Neural cell (in vitro differentiated cells): ENCODE results near the gene MEF2D.

Source experiments
- EZH2 ChIP-seq: fragments of 200-600, 300-800 bp; shearing (Covaris generic), sonication (generic); IDR thresholded peaks from 2 replicates; pipeline ENCODE4 v1.6.1; 2014; ENCODE audit warnings: antibody characterized with exemption, low read length, borderline replicate concordance, mild to moderate bottlenecking; ENCODE audit not compliant: insufficient read depth, poor library complexity, severe bottlenecking
- MXI1 ChIP-seq: fragments of 450-650 bp; conservative IDR thresholded peaks from 2 replicates; pipeline ENCODE4 v1.6.1; 2014; ENCODE audit warnings: antibody characterized with exemption, mild to moderate bottlenecking; ENCODE audit not compliant: poor library complexity, severe bottlenecking
- POLR2AphosphoS5 ChIP-seq: IDR thresholded peaks from 2 replicates; pipeline ENCODE4 v1.6.1; 2012
- RAD21 ChIP-seq: fragments of 450-650 bp; conservative IDR thresholded peaks from 2 replicates; pipeline ENCODE4 v1.6.1; 2014; ENCODE audit warnings: antibody characterized with exemption, mild to moderate bottlenecking, moderate library complexity
- TF ChIP-seq, protein P1 (sequence below): fragments of 450-650 bp; IDR thresholded peaks from 2 replicates; pipeline ENCODE4 v1.5.1; 2014; ENCODE audit warnings: antibody characterized with exemption, mild to moderate bottlenecking, moderate library complexity; ENCODE audit not compliant: poor library complexity, severe bottlenecking
- TF ChIP-seq, protein P2 (sequence below): IDR thresholded peaks from 2 replicates; pipeline ENCODE4 v1.6.1; 2012; ENCODE audit warnings: borderline replicate concordance

DNA sequence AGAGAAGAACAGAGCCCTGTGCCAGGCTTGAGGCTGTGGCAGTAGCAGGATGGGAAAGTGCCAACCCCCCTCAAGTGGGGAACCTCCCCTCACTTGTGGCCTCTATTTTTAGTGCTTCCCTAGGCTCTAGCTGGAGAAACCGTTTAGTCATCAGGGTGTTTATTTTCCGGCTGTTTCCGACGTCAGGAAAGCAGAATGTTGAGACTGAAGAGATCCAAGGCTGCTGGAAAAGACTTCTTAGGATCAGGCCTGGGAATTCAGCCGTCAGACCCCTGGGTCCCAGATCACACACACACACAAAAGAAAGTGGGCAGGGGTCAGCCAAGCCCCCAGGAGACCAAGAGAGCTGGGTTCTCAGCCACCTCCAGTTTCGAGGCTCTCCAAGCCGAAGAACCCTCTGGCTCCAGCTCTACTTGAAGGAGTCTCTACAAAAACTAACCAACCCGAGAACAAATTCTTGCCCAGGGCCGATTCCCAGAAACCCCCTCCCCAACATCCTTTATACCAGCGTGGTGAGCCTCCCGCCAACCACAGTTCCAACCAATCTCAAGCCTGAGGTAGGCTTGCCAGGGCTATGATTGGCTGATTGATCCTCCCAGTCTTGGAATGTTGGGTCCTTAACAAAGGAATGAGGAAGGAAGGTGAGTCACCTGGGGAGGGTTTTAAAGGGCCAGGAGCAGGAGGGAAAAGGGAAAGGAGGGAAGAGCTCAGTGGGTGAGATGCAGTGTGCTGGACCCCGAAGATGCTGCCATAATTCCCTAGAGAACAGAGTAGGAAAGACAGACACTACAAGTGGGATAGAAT, 2.5 kb upstream of the MEF2D start:
- TF ChIP-seq POLR2AphosphoS5 (no peak), MXI1 (no peak), EZH2 (no peak), RAD21 (no peak)
- TF ChIP-seq, protein P1, sequence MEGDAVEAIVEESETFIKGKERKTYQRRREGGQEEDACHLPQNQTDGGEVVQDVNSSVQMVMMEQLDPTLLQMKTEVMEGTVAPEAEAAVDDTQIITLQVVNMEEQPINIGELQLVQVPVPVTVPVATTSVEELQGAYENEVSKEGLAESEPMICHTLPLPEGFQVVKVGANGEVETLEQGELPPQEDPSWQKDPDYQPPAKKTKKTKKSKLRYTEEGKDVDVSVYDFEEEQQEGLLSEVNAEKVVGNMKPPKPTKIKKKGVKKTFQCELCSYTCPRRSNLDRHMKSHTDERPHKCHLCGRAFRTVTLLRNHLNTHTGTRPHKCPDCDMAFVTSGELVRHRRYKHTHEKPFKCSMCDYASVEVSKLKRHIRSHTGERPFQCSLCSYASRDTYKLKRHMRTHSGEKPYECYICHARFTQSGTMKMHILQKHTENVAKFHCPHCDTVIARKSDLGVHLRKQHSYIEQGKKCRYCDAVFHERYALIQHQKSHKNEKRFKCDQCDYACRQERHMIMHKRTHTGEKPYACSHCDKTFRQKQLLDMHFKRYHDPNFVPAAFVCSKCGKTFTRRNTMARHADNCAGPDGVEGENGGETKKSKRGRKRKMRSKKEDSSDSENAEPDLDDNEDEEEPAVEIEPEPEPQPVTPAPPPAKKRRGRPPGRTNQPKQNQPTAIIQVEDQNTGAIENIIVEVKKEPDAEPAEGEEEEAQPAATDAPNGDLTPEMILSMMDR: no peak
- TF ChIP-seq, protein P2, sequence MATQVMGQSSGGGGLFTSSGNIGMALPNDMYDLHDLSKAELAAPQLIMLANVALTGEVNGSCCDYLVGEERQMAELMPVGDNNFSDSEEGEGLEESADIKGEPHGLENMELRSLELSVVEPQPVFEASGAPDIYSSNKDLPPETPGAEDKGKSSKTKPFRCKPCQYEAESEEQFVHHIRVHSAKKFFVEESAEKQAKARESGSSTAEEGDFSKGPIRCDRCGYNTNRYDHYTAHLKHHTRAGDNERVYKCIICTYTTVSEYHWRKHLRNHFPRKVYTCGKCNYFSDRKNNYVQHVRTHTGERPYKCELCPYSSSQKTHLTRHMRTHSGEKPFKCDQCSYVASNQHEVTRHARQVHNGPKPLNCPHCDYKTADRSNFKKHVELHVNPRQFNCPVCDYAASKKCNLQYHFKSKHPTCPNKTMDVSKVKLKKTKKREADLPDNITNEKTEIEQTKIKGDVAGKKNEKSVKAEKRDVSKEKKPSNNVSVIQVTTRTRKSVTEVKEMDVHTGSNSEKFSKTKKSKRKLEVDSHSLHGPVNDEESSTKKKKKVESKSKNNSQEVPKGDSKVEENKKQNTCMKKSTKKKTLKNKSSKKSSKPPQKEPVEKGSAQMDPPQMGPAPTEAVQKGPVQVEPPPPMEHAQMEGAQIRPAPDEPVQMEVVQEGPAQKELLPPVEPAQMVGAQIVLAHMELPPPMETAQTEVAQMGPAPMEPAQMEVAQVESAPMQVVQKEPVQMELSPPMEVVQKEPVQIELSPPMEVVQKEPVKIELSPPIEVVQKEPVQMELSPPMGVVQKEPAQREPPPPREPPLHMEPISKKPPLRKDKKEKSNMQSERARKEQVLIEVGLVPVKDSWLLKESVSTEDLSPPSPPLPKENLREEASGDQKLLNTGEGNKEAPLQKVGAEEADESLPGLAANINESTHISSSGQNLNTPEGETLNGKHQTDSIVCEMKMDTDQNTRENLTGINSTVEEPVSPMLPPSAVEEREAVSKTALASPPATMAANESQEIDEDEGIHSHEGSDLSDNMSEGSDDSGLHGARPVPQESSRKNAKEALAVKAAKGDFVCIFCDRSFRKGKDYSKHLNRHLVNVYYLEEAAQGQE: no peak
